Activated CD8-positive, alpha-beta T cell treated with anti-CD3 and anti-CD28 coated beads for 36 hours (primary cell): ENCODE data around the gene LRRTM4. TPM values are rescaled to one million over a fixed set of nuclear protein-coding genes. Genes with fewer than 3 reads are reported as not detected.

Source experiments
- ATAC-seq: fragments of 200-7000 bp; cut with Tn5 transposase; one replicate; pipeline ENCODE4 v1.10.0; 2021; ENCODE audit warnings: mild to moderate bottlenecking, moderate library complexity
- CTCF ChIA-PET: fragments of 350-600 bp; sonication (Branson Sonifier 250); formaldehyde crosslinking; loops from one replicate; lab custom pipeline; 2021; ENCODE audit warnings: antibody characterized with exemption; lab: Charles Lee
- POLR2A ChIA-PET: fragments of 350-600 bp; sonication (Branson Sonifier 250); formaldehyde crosslinking; loops from one replicate; lab custom pipeline; 2021; ENCODE audit warnings: antibody characterized with exemption; lab: Charles Lee
- DNase-seq: peaks from one replicate; pipeline ENCODE4 v3.0.0-alpha.2; 2020
- H3K27ac Mint-ChIP-seq: one replicate; pipeline ENCODE4 v1.8.0; 2021; ENCODE audit warnings: mild to moderate bottlenecking, mixed read lengths
- H3K27me3 Mint-ChIP-seq: one replicate; pipeline ENCODE4 v1.8.0; 2021; ENCODE audit warnings: mixed read lengths
- H3K36me3 Mint-ChIP-seq: one replicate; pipeline ENCODE4 v1.8.0; 2021; ENCODE audit warnings: low read depth, mixed read lengths
- H3K4me1 Mint-ChIP-seq: one replicate; pipeline ENCODE4 v1.8.0; 2021; ENCODE audit warnings: low read depth, mixed read lengths
- H3K4me3 Mint-ChIP-seq: one replicate; pipeline ENCODE4 v1.8.0; 2021; ENCODE audit warnings: mild to moderate bottlenecking, moderate library complexity, mixed read lengths
- H3K9me3 Mint-ChIP-seq: one replicate; pipeline ENCODE4 v1.8.0; 2021; ENCODE audit warnings: mixed read lengths
- CTCF ChIP-seq: fragments of 200-600 bp; IDR thresholded peaks from one replicate; pipeline ENCODE4 v1.8.0; 2022; ENCODE audit warnings: antibody characterized with exemption, mild to moderate bottlenecking
- intact Hi-C: fragments of 100-400 bp; cut with micrococcal nuclease; formaldehyde crosslinking; loops from one replicate; pipeline ENCODE4 v1.10.0; 2022
- total RNA-seq, 2 experiments: library from RNA; stranded (reverse); gene quantifications; one replicate each; pipeline ENCODE4 v1.2.3, GENCODE V29; 2021

The LRRTM4 gene
- total RNA-seq, 2 experiments from 2014 or later: not detected

- ChIA-PET POLR2A (no interaction called here), CTCF (no interaction called here)
- TF ChIP-seq CTCF: no peak
- H3K27me3 Mint-ChIP-seq: no peaks in the 10 kb centered on the region
- no peak overlapping the region for H3K4me3 Mint-ChIP-seq
- H3K36me3 Mint-ChIP-seq: no peaks in the 10 kb centered on the region
- ATAC-seq: no peak
- H3K4me1 Mint-ChIP-seq: no peaks in the 10 kb centered on the region
- H3K27ac Mint-ChIP-seq: no peak overlapping the region
- peaks cover 7% of the 10 kb centered on the region for H3K9me3 Mint-ChIP-seq
- intact Hi-C loops: no loop called here
- DNase-seq: no peak
These were observed 93.2 kb downstream of the LRRTM4 start for GRCh38 chr2:77428946-77429345.

- Mint-ChIP-seq H3K27me3 (no peaks in the 10 kb centered on the region), H3K27ac (no peak overlapping the region), H3K4me3 (no peak overlapping the region), H3K9me3 (peaks cover 3% of the 10 kb centered on the region), H3K36me3 (no peaks in the 10 kb centered on the region), H3K4me1 (no peaks in the 10 kb centered on the region)
- ChIA-PET CTCF (no interaction called here), POLR2A (no interaction called here)
- DNase-seq (no peak), ATAC-seq (no peak)
- intact Hi-C loops: no loop called here
- TF ChIP-seq CTCF: no peak
These were observed 100.2 kb downstream of the LRRTM4 start for GRCh38 chr2:77421971-77422370.

- DNase-seq: no peak
- intact Hi-C loops: no loop called here
- Mint-ChIP-seq H3K36me3 (no peaks in the 10 kb centered on the region), H3K4me1 (no peaks in the 10 kb centered on the region), H3K27me3 (no peaks in the 10 kb centered on the region), H3K27ac (no peak overlapping the region), H3K4me3 (no peak overlapping the region), H3K9me3 (peaks cover 6% of the 10 kb centered on the region)
- no peak for ATAC-seq
- ChIA-PET POLR2A (no interaction called here), CTCF (no interaction called here)
- no peak for TF ChIP-seq CTCF
These were observed 103.6 kb downstream of the LRRTM4 start for GRCh38 chr2:77418537-77418936.

- intact Hi-C loops: no loop called here
- ATAC-seq: no peak
- DNase-seq: no peak
- no peaks in the 10 kb centered on the region for H3K4me1 Mint-ChIP-seq
- H3K9me3 Mint-ChIP-seq: peaks cover 19% of the 10 kb centered on the region
- CTCF ChIA-PET: no interaction called here
- H3K27me3 Mint-ChIP-seq: no peaks in the 10 kb centered on the region
- no peak overlapping the region for H3K27ac Mint-ChIP-seq
- no peak overlapping the region for H3K4me3 Mint-ChIP-seq
- TF ChIP-seq CTCF: no peak
- H3K36me3 Mint-ChIP-seq: no peaks in the 10 kb centered on the region
- POLR2A ChIA-PET: no interaction called here
These were observed 118.0 kb downstream of the LRRTM4 start for GRCh38 chr2:77404189-77404588.

GRCh38 chr2:77398970-77399600, 123.1 kb downstream of the LRRTM4 start:
- ChIA-PET CTCF (no interaction called here), POLR2A (no interaction called here)
- no peak for DNase-seq
- H3K27ac Mint-ChIP-seq: no peak overlapping the region
- no peak for TF ChIP-seq CTCF
- H3K27me3 Mint-ChIP-seq: no peaks in the 10 kb centered on the region
- H3K4me1 Mint-ChIP-seq: no peaks in the 10 kb centered on the region
- H3K36me3 Mint-ChIP-seq: no peaks in the 10 kb centered on the region
- ATAC-seq: no peak
- intact Hi-C loops: no loop called here
- peaks cover 14% of the 10 kb centered on the region for H3K9me3 Mint-ChIP-seq
- H3K4me3 Mint-ChIP-seq: no peak overlapping the region
